Measurements from ENCODE around the gene HEY2.

HEY2 gene

DNA sequence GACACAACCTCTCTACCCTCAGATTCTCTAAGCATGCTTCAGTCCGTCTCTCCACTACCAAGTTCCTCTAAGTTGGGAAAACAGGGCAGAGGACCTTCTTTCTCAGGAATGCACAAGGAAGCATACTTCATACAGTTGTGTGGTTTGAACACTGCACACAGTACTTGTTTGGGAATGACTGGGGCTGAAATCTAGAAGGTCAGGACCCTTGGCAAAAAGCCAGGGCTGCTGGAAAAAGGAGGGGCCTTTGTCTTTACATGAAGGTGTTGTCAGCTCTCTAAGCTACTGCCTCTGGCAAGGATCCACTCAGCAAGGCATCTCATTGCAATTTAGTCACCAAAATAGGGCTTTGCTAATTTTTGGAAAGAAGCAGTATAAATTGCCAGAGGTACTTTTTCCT, 20.7 kb upstream of the HEY2 start:
- CTCF ChIA-PET: no interaction called here
- TF ChIP-seq TARDBP (IDR thresholded peaks at IDR 0.05) (no peak), CTBP1 (IDR thresholded peaks at IDR 0.05; ENCODE audit: borderline replicate concordance) (no peak), FOXM1 (IDR thresholded peaks at IDR 0.05; ENCODE audit: borderline replicate concordance) (no peak), SUZ12 (IDR thresholded peaks at IDR 0.05) (no peak), LEF1 (IDR thresholded peaks at IDR 0.05; ENCODE audit: borderline replicate concordance) (no peak), SP1 (IDR thresholded peaks at IDR 0.05) (no peak), ZNF384 (IDR thresholded peaks at IDR 0.05) (no peak), NFRKB (IDR thresholded peaks at IDR 0.05) (no peak), PKNOX1 (IDR thresholded peaks at IDR 0.05) (no peak), L3MBTL2 (conservative IDR thresholded peaks at IDR 0.05) (no peak), HDGF (IDR thresholded peaks at IDR 0.05; ENCODE audit: borderline replicate concordance) (no peak), BHLHE40 (IDR thresholded peaks at IDR 0.05; ENCODE audit: borderline replicate concordance) (no peak)
- POLR2A ChIA-PET: no interaction called here
- peak; percentile 33 for DNase-seq (ENCODE audit: extremely low spot score)

DNA sequence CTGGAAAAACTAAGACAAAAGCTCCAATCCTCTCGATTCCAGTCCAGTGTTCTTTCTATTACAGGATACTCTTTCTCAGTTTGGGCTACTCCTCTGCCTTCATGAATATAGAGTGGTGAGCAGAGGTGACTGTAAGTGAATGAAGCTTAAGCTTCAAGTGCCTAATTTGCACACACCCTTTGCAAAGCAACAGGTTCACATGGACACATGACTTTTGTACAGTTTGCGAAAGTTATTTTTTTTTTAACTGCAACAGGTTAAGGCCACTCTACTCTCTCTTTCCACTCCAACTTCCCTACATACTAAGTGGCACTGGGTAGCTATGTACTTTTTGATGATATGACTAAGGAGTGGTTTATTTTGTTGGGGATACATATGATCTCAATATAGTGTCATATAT, 19.4 kb upstream of the HEY2 start:
- CTCF ChIA-PET: no interaction called here

DNA sequence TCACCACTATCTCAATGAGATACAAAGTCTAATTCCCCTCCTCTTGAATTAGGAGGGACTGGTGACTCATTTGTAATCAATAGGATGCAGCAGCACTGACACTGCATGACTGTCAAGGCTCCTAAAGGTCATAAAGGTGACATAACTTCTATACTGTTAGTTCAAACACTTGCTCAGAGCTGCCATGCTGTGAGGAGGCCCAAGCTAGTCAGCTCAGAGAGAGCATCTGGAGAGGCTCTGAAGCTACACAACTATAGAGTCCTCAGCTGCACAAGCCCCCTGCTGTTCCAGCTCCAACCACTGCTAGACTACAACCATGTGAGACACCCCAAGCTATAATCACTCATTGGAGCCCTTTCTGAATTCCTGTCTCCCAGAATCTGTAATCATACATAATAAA, 17.0 kb upstream of the HEY2 start:
- POLR2A ChIA-PET: no interaction called here
- no peak for DNase-seq (ENCODE audit: extremely low spot score)
- CTCF ChIA-PET: interaction anchor here (1.0 kb wide), 1 partner anchor 9 kb away, joined by 3 read pairs; no protein-coding TSS in a partner anchor
- TF ChIP-seq TARDBP (IDR thresholded peaks at IDR 0.05): no peak

More for the DNA sequence above, 19.4 kb upstream of the HEY2 start:
- TF ChIP-seq NFRKB (IDR thresholded peaks at IDR 0.05) (no peak), ELF4 (IDR thresholded peaks at IDR 0.05) (no peak), PKNOX1 (IDR thresholded peaks at IDR 0.05) (no peak), FOXK2 (IDR thresholded peaks at IDR 0.05) (no peak), FOXM1 (IDR thresholded peaks at IDR 0.05; ENCODE audit: borderline replicate concordance) (no peak), SUZ12 (IDR thresholded peaks at IDR 0.05) (no peak)
- no peak for DNase-seq (ENCODE audit: extremely low spot score)
- POLR2A ChIA-PET: interaction anchor here (1.0 kb wide), 1 partner anchor 16 kb away, joined by 3 read pairs; no protein-coding TSS in a partner anchor

- CTCF ChIA-PET: no interaction called here
- TF ChIP-seq SUZ12 (IDR thresholded peaks at IDR 0.05) (no peak), FOXA1 (IDR thresholded peaks at IDR 0.05) (no peak), TARDBP (IDR thresholded peaks at IDR 0.05) (no peak), PKNOX1 (IDR thresholded peaks at IDR 0.05) (no peak), ZNF384 (IDR thresholded peaks at IDR 0.05) (no peak), ARNT (IDR thresholded peaks at IDR 0.05) (no peak), FOXM1 (IDR thresholded peaks at IDR 0.05; ENCODE audit: borderline replicate concordance) (no peak), ELF4 (IDR thresholded peaks at IDR 0.05) (no peak), BHLHE40 (IDR thresholded peaks at IDR 0.05; ENCODE audit: borderline replicate concordance) (no peak), LEF1 (IDR thresholded peaks at IDR 0.05; ENCODE audit: borderline replicate concordance) (no peak), CTBP1 (IDR thresholded peaks at IDR 0.05; ENCODE audit: borderline replicate concordance) (no peak)
- POLR2A ChIA-PET: no interaction called here
- DNase-seq (ENCODE audit: extremely low spot score): no peak
Measured at GRCh38 chr6:125733516-125734300, 15.7 kb upstream of the HEY2 start.

- CTCF ChIA-PET: no interaction called here
- POLR2A ChIA-PET: no interaction called here
- DNase-seq (ENCODE audit: extremely low spot score): no peak
- TF ChIP-seq FOXA1 (IDR thresholded peaks at IDR 0.05): no peak
- no peak for TF ChIP-seq BHLHE40 (IDR thresholded peaks at IDR 0.05; ENCODE audit: borderline replicate concordance)
- TF ChIP-seq ARNT (IDR thresholded peaks at IDR 0.05): no peak
- TF ChIP-seq CTBP1 (IDR thresholded peaks at IDR 0.05; ENCODE audit: borderline replicate concordance): no peak
- no peak for TF ChIP-seq FOXM1 (IDR thresholded peaks at IDR 0.05; ENCODE audit: borderline replicate concordance)
- TF ChIP-seq PKNOX1 (IDR thresholded peaks at IDR 0.05): no peak
Measured at GRCh38 chr6:125738276-125738675, 11.2 kb upstream of the HEY2 start.

- POLR2A ChIA-PET: no interaction called here
- TF ChIP-seq LEF1 (IDR thresholded peaks at IDR 0.05; ENCODE audit: borderline replicate concordance) (no peak), FOXK2 (IDR thresholded peaks at IDR 0.05) (no peak), TARDBP (IDR thresholded peaks at IDR 0.05) (no peak), FOXA1 (IDR thresholded peaks at IDR 0.05) (no peak), SP1 (IDR thresholded peaks at IDR 0.05) (no peak), BHLHE40 (IDR thresholded peaks at IDR 0.05; ENCODE audit: borderline replicate concordance) (no peak), L3MBTL2 (conservative IDR thresholded peaks at IDR 0.05) (no peak), ELF4 (IDR thresholded peaks at IDR 0.05) (no peak), CTBP1 (IDR thresholded peaks at IDR 0.05; ENCODE audit: borderline replicate concordance) (no peak), ZNF384 (IDR thresholded peaks at IDR 0.05) (no peak), NFRKB (IDR thresholded peaks at IDR 0.05) (no peak), HDGF (IDR thresholded peaks at IDR 0.05; ENCODE audit: borderline replicate concordance) (no peak), SUZ12 (IDR thresholded peaks at IDR 0.05) (no peak), ARNT (IDR thresholded peaks at IDR 0.05) (no peak), FOXM1 (IDR thresholded peaks at IDR 0.05; ENCODE audit: borderline replicate concordance) (no peak), PKNOX1 (IDR thresholded peaks at IDR 0.05) (no peak)
- CTCF ChIA-PET: interaction anchor here (0.7 kb wide), 1 partner anchor 827 kb away, joined by 5 read pairs; no protein-coding TSS in a partner anchor
- no peak for DNase-seq (ENCODE audit: extremely low spot score)
Measured at GRCh38 chr6:125739364-125739763, 10.1 kb upstream of the HEY2 start.
